ENCODE measurements around the gene CREB5.

DNA sequence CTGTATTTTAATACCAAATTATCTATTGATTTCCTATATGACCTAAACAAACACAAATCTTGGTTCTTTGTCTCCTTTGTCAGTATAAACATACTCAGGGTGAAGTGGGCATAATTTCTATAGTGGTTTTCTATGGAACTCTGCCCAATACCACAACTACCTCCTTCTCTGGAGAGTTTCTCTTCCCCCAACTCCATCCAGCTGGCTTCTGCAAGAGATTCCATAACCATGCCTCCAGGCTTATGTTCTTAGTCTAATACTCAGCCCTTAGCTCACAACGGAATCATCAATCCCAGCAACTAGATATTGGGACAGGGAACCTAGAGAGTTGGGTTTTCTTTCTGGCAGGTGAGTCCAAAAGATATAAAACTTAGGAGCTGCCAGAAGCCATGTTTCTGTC lies 418.5 kb downstream of the CREB5 start:
- TF ChIP-seq CTCF (conservative IDR thresholded peaks at IDR 0.05; ENCODE audit: low read depth, low read length) (no peak), EZH2 (IDR thresholded peaks at IDR 0.05; ENCODE audit: low read length, unreplicated experiment) (no peak)

Data from PC-3 (cell line).